Cerebellar nuclear complex (tissue), 1 donor: ENCODE data around the gene KLHDC10.
"Not testable (repeated sequence)": the region's sequence is repeated elsewhere in the genome, so short reads cannot be mapped to it uniquely, and the experiment has no call there.

ENCODE experiments used
- DNase-seq, 2 experiments: peaks; one replicate each; lab custom pipeline; 2025; lab: John Stamatoyannopoulos, UW

Gene KLHDC10

DNA sequence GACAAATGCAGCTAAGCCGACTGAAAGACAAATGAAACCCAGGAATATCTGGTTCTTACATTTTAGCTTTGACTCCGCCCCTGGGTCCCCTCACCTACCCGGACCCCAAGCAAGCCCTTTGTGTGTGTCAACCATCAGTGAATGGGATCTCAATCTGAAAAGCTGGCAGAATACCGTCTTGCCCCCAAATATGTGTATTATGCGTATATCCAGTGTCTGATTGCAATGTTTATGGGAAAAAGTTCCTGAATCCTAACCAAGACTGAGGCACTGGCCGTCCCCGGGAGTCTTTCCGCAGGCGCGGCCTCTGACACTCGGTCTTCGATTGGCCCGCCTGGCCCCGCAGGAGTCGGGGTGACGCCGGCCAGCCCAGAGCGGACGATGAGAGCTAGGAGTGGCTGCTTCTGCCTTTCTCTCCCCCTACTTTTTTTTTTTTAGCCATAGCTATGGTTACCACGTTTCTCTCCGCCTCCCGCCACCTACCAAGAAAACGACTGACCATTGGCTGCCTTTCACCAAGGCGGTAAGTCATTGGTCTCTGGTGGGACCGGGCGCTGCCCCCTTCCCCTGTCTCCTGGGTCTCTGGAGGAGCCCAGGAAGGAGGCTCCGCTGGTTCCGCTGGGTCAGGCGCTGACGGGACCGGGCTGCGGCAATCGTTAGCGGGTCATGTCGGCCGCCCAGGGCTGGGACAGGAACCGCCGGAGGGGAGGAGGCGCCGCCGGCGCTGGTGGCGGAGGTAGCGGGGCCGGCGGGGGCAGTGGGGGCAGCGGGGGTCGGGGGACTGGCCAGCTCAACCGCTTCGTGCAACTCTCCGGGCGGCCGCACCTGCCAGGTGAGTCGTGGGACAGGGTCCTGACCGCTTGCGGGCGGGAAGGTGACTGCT, at the start of gene KLHDC10:
KLHDC10 (plus strand) TSS at position 557 of the 883 bp plus-strand sequence; CDS start at position 667, 110 bp downstream.
- DNase-seq: peak; percentile 75 to 98

- DNase-seq: no peak
These were observed 49.1 kb upstream of the KLHDC10 start for GRCh38 chr7:130021105-130021834.

DNA sequence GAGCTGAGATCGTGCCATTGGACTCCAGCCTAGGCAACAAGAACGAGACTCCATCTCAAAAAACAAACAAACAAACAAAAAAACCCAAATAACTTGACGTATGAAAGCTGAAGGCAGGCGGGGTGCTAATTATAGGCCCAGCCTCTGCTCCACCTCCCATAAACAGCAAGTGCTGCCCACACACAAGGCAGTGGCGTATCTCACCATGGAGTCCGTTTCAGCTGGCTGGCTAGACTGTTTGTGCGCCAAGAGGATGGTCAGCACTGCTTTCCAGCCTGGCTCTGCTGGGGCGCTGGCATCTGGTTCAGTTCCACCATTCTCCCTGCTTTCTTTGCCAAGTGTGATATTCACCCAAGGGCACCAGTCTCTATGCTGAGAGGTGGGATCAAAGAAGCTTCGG, 48.2 kb upstream of the KLHDC10 start:
- no peak for DNase-seq

DNA sequence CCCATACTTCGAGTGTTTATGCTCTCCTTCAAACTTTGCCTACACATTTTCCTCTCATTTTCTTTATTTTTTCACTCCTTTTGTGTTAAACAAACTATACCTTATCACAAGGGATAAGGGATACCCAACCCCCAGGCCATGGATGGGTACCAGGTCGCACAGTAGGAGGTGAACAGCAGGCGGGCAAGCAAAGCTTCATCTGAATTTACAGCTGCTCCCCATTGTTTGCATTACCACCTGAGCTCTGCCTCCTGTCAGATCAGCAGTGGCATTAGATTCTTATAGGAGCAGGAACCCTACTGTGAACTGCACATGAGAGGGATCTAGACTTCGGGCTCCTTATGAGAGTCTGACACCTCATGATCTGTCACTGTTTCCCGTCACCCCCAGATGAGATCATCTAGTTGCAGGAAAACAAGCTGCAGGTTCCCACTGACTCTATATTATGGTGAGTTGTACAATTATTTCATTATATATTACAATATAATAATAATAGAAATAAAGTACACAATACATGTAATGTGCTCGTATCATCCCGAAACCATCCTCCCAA, 47.6 kb upstream of the KLHDC10 start:
- DNase-seq: no peak

DNA sequence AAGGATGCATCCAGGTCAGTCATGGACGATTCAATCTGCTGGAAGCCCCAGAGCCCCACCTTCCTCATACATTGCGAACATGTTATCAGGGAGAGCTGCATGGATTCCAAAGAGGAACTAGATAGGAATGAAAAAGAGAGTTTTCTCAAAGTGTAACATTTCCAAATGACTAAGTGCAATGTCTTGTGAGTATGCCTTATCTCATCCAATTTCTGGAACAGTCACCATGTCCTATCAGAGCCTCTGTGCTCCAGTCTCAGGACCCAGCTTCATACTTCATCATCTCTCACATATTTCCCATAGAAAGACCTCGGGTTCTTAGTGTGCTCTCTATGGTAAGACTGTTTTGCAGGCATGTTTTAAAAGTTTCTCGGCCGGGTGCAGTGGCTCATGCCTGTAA, 45.9 kb upstream of the KLHDC10 start:
- no peak for DNase-seq

GRCh38 chr7:130032698-130033097, 37.6 kb upstream of the KLHDC10 start:
- no peak for DNase-seq

GRCh38 chr7:130037703-130038102, 32.6 kb upstream of the KLHDC10 start:
- no peak for DNase-seq

DNA sequence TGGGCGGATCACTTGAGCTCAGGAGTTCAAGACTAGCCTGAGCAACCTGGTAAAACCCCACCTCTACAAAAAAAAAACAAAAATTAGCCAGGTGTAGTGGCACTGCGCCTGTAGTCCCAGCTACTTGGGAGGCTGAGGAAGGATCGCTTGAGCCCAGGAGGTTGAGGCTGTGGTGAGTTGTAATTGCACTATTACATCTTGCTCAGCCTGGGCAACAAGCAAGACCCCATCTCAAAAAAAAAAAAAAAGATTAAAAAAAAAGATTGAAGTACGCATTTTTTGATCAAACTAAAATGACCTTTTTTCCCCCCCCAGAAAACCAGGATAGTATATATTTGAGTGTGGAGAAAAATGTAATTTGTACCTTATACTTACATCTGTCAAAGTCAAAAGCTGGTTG, 29.8 kb upstream of the KLHDC10 start:
- no peak for DNase-seq

GRCh38 chr7:130047831-130048230, 22.5 kb upstream of the KLHDC10 start:
- no peak for DNase-seq

DNA sequence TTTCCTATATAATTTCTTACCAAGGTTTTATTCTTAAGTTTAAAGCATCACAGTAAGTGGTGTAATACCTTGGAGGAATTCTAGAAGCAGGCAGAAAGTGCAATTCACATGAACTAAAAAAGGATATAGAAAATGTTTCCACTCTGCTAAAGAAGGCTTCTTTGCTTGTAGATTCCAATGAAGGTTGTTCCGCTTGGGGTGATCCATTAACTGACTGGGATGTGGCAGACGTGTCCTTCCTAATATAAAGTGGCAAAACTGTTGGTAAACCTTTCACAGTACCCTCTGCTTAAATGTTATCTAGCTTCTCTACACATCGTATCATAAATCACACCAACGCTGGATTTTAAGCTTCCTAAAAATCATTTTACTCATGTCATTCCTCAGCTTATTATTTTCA, 21.4 kb upstream of the KLHDC10 start:
- DNase-seq: no peak

- DNase-seq: not testable (repeated sequence)
These were observed 18.1 kb upstream of the KLHDC10 start for GRCh38 chr7:130052250-130052649.

- not testable (repeated sequence) for DNase-seq
These were observed 15.1 kb upstream of the KLHDC10 start for GRCh38 chr7:130055198-130055597.

DNA sequence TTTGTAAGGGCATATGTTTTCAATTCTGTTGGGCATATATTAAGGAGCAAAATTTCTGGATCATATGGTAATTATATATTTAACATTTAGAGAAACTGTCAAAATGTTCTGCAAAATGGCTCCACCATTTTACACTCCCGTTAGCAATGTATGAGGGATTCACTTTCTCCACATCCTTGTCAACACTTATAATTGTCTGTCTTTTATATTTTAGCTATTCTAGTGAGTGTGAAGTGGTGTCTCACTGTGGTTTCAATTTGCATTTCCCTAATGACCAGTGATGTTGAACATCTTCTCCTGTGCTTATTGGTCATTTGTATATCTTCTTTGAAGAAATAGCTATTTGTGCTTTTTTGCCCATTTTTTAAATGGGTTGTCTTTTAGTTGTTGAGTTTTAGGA, 8.1 kb upstream of the KLHDC10 start:
- no peak for DNase-seq

DNA sequence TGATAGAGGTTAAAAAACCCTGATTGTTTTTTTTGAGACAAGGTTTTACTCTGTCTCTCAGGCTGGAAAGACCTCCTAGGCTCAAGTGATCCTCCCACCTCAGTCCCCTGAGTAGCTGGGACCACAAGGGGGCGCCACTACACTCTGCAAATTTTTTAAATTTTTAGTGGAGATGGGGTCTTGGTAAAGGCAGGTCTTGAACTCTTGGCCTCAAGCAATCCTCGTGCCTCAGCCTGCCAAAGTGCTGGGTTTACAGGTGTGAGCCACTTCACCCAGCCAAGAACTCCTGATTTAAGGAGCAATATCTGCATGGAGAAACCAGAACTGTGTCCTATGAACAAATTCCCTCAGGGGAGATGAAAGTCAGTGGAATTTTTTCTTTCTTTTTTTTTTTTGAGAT, 7.3 kb upstream of the KLHDC10 start:
- DNase-seq: no peak

GRCh38 chr7:130064580-130064926, 5.8 kb upstream of the KLHDC10 start:
- DNase-seq: not testable (repeated sequence)

GRCh38 chr7:130065500-130066152, 4.7 kb upstream of the KLHDC10 start:
- no peak for DNase-seq

DNA sequence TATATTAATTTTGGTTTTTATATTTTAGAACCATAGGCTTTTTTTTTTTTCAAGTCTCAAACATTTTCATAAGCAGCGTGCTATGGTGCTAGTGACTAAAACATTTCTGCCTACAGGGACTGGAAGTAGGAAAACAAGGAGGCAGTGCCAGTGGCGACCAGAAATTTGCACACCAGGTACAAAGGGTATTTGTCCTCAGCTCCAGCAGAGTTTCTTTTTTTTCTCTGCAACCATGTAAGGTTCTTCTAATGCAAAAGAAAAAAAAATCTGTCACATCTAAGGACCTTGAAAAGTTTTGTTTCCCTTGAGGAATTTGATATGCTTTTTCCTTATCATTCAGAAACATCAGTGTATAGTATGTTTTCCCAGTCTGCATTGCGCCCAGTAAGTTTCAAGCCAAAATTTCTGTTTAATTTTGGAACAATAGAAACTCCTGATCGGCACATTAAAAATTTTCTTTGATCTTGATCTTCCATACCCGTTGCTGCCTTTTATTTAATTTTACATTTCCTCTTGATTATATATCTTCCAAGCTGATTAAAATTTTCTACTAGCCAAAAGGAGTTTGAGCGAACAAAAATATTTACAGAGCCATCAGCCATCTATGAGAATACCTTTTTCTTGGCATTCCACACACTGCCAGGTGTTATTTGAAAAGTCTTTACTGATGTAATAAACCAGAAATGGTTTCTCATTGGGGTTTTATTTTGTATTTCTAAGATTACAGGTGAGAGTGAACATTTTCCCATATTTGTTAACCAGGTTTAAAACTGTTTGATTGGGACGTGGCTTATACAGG, 956 bp upstream of the KLHDC10 start:
- DNase-seq: no peak

- no peak for DNase-seq
These were observed 708 bp downstream of the KLHDC10 start for GRCh38 chr7:130070861-130071622.

- peak; percentile 58 to 81 for DNase-seq
These were observed 1.6 kb downstream of the KLHDC10 start for GRCh38 chr7:130071701-130072622.
